Colonic mucosa (tissue), 4 donors: ENCODE measurements around the gene MPHOSPH10. TPM values are rescaled to one million over a fixed set of nuclear protein-coding genes. Genes with fewer than 3 reads are reported as not detected.
"Not testable (repeated sequence)": the region's sequence is repeated elsewhere in the genome, so short reads cannot be mapped to it uniquely, and the experiment has no call there.

Source experiments
- DNase-seq: peaks from one replicate; pipeline ENCODE4 v3.0.0-alpha.2; 2020
- H3K27ac ChIP-seq: fragments of 200-600 bp; one replicate; pipeline ENCODE4 v1.8.0; 2021
- H3K27me3 ChIP-seq: fragments of 200-600 bp; one replicate; pipeline ENCODE4 v1.8.0; 2021
- H3K36me3 ChIP-seq: fragments of 200-600 bp; one replicate; pipeline ENCODE4 v1.8.0; 2021
- H3K4me1 ChIP-seq: fragments of 200-600 bp; one replicate; pipeline ENCODE4 v1.8.0; 2021; ENCODE audit warnings: mild to moderate bottlenecking
- H3K4me3 ChIP-seq: fragments of 200-600 bp; one replicate; pipeline ENCODE4 v1.8.0; 2021
- H3K9ac ChIP-seq, 2 donors: one replicate each; pipeline ENCODE4 v1.7.0; 2013; ENCODE audit warnings: control low read depth in 2 of 2, low read depth in 2 of 2, low read length in 2 of 2
- H3K9me3 ChIP-seq: fragments of 200-600 bp; one replicate; pipeline ENCODE4 v1.8.0; 2021
- CTCF ChIP-seq: fragments of 200-600 bp; IDR thresholded peaks from one replicate; pipeline ENCODE4 v1.8.0; 2022; ENCODE audit warnings: antibody characterized with exemption, mild to moderate bottlenecking
- intact Hi-C: fragments of 100-400 bp; cut with DNase I; formaldehyde crosslinking; loops from one replicate; pipeline ENCODE4 v1.14.1; 2022
- total RNA-seq, 2 donors: library from RNA; stranded (reverse); fragmentation: NEBNext Ultra II Directional in 1 of 2; extraction: Animal tissue kit (Norgen Biotek cat#: 25700) in 1 of 2; gene quantifications; one replicate each; pipeline ENCODE4 v1.2.1, GENCODE V29; 2021
- donor health status: healthy.
- donor health status: DM: no; HTN: no; CAD: no.
- donor health status: DM: no; HTN: no; CAD: no.

MPHOSPH10 gene
- total RNA-seq, 2 donors from 2014 or later: 18.7 to 26.4 TPM

- intact Hi-C loops: no loop called here
- no peak overlapping the region for H3K9ac ChIP-seq
- no peaks in the 10 kb centered on the region for H3K9me3 ChIP-seq
- no peaks in the 10 kb centered on the region for H3K4me1 ChIP-seq
- no peak overlapping the region for H3K27ac ChIP-seq
- no peak for TF ChIP-seq CTCF
- no peak for DNase-seq
- H3K4me3 ChIP-seq: no peak overlapping the region
- H3K27me3 ChIP-seq: no peaks in the 10 kb centered on the region
- no peaks in the 10 kb centered on the region for H3K36me3 ChIP-seq
Observed at GRCh38 chr2:71125506-71126294, 4.7 kb upstream of the MPHOSPH10 start.

GRCh38 chr2:71126957-71127356, 3.5 kb upstream of the MPHOSPH10 start:
- intact Hi-C loops: no loop called here
- DNase-seq: no peak
- Histone ChIP-seq H3K36me3 (no peaks in the 10 kb centered on the region), H3K9ac (no peak overlapping the region), H3K9me3 (no peaks in the 10 kb centered on the region), H3K4me3 (no peak overlapping the region), H3K27me3 (no peaks in the 10 kb centered on the region), H3K4me1 (peaks cover 6% of the 10 kb centered on the region), H3K27ac (no peak overlapping the region)
- no peak for TF ChIP-seq CTCF

- H3K27ac ChIP-seq: peak overlapping the region; percentile 95
- intact Hi-C loops: no loop called here
- peaks cover 6% of the 10 kb centered on the region for H3K36me3 ChIP-seq
- H3K9ac ChIP-seq: peak overlapping the region; percentile 82 to 85
- no peak for DNase-seq
- peaks cover 6% of the 10 kb centered on the region for H3K4me1 ChIP-seq
- no peaks in the 10 kb centered on the region for H3K27me3 ChIP-seq
- TF ChIP-seq CTCF: no peak
- H3K9me3 ChIP-seq: no peaks in the 10 kb centered on the region
- peak overlapping the region; percentile 78 for H3K4me3 ChIP-seq
Observed at GRCh38 chr2:71129114-71129901, 1.1 kb upstream of the MPHOSPH10 start.

- H3K9me3 ChIP-seq: no peaks in the 10 kb centered on the region
- peak overlapping the region; percentile 78 for H3K4me3 ChIP-seq
- peak overlapping the region; percentile 82 to 85 for H3K9ac ChIP-seq
- H3K4me1 ChIP-seq: peaks cover 6% of the 10 kb centered on the region
- intact Hi-C loops: no loop called here
- H3K27ac ChIP-seq: peak overlapping the region; percentile 95
- DNase-seq: peak; percentile 75
- peaks cover 10% of the 10 kb centered on the region for H3K36me3 ChIP-seq
- no peak for TF ChIP-seq CTCF
- H3K27me3 ChIP-seq: no peaks in the 10 kb centered on the region
Observed at GRCh38 chr2:71129902-71130151, 607 bp upstream of the MPHOSPH10 start.

GRCh38 chr2:71130905-71131244, 441 bp downstream of the MPHOSPH10 start:
- Histone ChIP-seq H3K27me3 (no peaks in the 10 kb centered on the region), H3K27ac (peak overlapping the region; percentile 95), H3K4me1 (peaks cover 6% of the 10 kb centered on the region), H3K9me3 (no peaks in the 10 kb centered on the region), H3K4me3 (peak overlapping the region; percentile 78), H3K9ac (peak overlapping the region; percentile 74 to 82), H3K36me3 (peaks cover 11% of the 10 kb centered on the region)
- no peak for TF ChIP-seq CTCF
- intact Hi-C loops: no loop called here
- DNase-seq: no peak

- H3K4me1 ChIP-seq, intact Hi-C loops, DNase-seq, H3K9me3 ChIP-seq, H3K27ac ChIP-seq, H3K27me3 ChIP-seq: not testable (repeated sequence)
- Histone ChIP-seq H3K4me3 (peak overlapping the region; percentile 78), H3K36me3 (peaks cover 15% of the 10 kb centered on the region), H3K9ac (peak overlapping the region; percentile 74 to 82)
Observed at GRCh38 chr2:71131387-71132166, 1.1 kb downstream of the MPHOSPH10 start.
